Activated B cell treated with CpG ODN at 0.5 μM for 24 hours (primary cell): Measurements from ENCODE around the gene CPTP. TPM values are rescaled to one million over a fixed set of nuclear protein-coding genes. Genes with fewer than 3 reads are reported as not detected.

Source experiments
- ATAC-seq: fragments of 200-7000 bp; cut with Tn5 transposase; one replicate; pipeline ENCODE4 v1.10.0; 2021; ENCODE audit warnings: low read depth, mild to moderate bottlenecking, moderate library complexity
- CTCF ChIA-PET: fragments of 350-600 bp; sonication (Branson Sonifier 250); formaldehyde crosslinking; loops from one replicate; lab custom pipeline; 2021; ENCODE audit warnings: antibody characterized with exemption; lab: Charles Lee
- POLR2A ChIA-PET: fragments of 350-600 bp; sonication (Branson Sonifier 250); formaldehyde crosslinking; loops from one replicate; lab custom pipeline; 2021; ENCODE audit warnings: antibody characterized with exemption; lab: Charles Lee
- DNase-seq: peaks from one replicate; pipeline ENCODE4 v3.0.0; 2022
- H3K27ac Mint-ChIP-seq: one replicate; pipeline ENCODE4 v1.8.0; 2020; ENCODE audit warnings: mixed read lengths
- H3K27me3 Mint-ChIP-seq: one replicate; pipeline ENCODE4 v1.8.0; 2021; ENCODE audit warnings: mixed read lengths
- H3K36me3 Mint-ChIP-seq: one replicate; pipeline ENCODE4 v1.8.0; 2021; ENCODE audit warnings: low read depth, mixed read lengths
- H3K4me1 Mint-ChIP-seq: one replicate; pipeline ENCODE4 v1.8.0; 2021; ENCODE audit warnings: mixed read lengths
- H3K4me3 Mint-ChIP-seq: one replicate; pipeline ENCODE4 v1.8.0; 2020; ENCODE audit warnings: mild to moderate bottlenecking, mixed read lengths
- H3K9me3 Mint-ChIP-seq: one replicate; pipeline ENCODE4 v1.8.0; 2020; ENCODE audit warnings: mixed read lengths
- intact Hi-C: fragments of 100-400 bp; cut with micrococcal nuclease; formaldehyde crosslinking; loops from one replicate; pipeline ENCODE4 v1.15.1; 2024
- total RNA-seq: library from RNA; stranded (reverse); gene quantifications from 2 replicates; pipeline ENCODE4 v1.2.3, GENCODE V29; 2022
- TF ChIP-seq, protein P1 (sequence below): fragments of 200-600 bp; IDR thresholded peaks from one replicate; pipeline ENCODE4 v1.8.0; 2022; ENCODE audit warnings: antibody characterized with exemption, mild to moderate bottlenecking

Gene CPTP
- total RNA-seq, 1 donor from 2014 or later, result 15.3 TPM

DNA sequence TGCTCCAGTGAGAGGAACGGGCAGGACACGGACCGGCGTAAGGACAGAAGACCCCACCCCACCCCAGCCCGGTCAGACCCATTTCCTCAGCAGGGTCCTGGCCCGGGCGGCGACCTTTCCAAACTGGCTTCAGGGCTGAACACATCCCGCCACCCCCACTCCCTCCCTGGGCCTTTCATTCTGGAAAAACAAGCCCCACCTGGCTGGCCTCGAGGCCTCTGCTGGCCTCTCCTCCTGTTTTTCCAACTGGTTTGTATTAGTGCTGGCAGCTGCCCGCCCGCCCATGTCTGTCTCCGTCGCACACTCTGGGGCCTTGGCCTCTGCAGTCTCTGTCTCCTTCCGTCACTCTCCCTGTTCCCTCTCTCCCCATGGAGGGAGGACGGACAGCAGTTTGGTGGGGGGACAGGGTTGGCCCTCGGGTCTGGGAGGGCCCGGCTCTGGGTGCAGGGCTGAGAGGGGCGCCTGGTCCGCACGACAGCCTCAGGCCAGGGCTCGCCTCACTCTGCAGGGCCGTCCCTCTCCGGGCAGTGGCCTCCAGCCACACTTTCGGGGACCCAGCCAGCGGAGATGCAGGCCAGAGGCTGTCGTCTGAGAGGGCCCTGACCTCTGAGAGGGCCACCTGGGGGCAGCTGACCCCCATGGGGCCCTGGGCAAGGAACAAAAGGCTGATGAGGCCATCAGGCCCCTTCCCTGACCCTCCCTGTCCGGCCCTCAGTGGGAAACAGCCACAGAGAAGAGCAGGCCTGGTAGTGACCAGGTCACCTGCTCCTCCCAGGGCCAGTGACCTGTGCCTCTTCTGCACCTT is 35.3 kb downstream of the CPTP start:
- H3K27ac Mint-ChIP-seq, result no peak overlapping the region
- H3K4me3 Mint-ChIP-seq, result no peak overlapping the region
- intact Hi-C loops, result no loop called here

DNA sequence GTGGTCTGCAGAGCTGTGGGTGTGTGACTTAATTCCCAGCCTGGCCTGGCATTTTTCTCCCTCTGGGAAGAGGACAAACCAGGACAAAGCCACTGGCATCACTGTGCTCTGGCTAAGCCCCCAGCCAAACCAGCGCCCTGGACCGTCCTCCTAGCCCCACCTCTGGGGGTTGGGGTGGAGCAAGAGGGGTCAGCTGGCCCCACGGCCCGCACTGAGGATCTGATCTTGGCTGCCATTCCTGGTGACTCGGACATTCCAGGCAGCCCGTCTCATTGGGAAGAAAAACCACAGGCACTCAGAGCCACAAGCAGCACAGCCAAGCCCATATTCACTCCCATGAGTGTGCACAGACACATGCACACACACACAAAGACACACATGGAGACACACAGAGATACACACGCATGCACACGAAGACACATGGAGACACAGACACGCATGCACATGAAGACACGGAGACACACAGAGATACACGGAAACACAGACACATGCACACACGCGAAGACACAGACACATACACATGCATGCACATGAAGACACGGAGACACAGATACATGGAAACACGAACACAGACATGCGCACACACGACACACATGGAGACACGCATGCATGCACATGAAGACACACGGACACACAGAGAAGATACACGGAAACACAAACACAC is 36.0 kb downstream of the CPTP start:
- Mint-ChIP-seq H3K9me3 (no peaks in the 10 kb centered on the region), H3K4me1 (peaks cover 4% of the 10 kb centered on the region), H3K36me3 (no peaks in the 10 kb centered on the region), H3K4me3 (no peak overlapping the region), H3K27ac (no peak overlapping the region), H3K27me3 (peaks cover 18% of the 10 kb centered on the region)
- ChIA-PET POLR2A (no interaction called here), CTCF (no interaction called here)
- intact Hi-C loops, result no loop called here
- TF ChIP-seq, protein P1, sequence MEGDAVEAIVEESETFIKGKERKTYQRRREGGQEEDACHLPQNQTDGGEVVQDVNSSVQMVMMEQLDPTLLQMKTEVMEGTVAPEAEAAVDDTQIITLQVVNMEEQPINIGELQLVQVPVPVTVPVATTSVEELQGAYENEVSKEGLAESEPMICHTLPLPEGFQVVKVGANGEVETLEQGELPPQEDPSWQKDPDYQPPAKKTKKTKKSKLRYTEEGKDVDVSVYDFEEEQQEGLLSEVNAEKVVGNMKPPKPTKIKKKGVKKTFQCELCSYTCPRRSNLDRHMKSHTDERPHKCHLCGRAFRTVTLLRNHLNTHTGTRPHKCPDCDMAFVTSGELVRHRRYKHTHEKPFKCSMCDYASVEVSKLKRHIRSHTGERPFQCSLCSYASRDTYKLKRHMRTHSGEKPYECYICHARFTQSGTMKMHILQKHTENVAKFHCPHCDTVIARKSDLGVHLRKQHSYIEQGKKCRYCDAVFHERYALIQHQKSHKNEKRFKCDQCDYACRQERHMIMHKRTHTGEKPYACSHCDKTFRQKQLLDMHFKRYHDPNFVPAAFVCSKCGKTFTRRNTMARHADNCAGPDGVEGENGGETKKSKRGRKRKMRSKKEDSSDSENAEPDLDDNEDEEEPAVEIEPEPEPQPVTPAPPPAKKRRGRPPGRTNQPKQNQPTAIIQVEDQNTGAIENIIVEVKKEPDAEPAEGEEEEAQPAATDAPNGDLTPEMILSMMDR, result no peak
- no peak for ATAC-seq
- DNase-seq, result no peak

More for the DNA sequence above, 35.3 kb downstream of the CPTP start:
- TF ChIP-seq, protein P1, result no peak
- no peak for DNase-seq
- ChIA-PET POLR2A (interaction anchor here (1.1 kb wide), 1 partner anchor 15 kb away, joined by 4 read pairs; the partner anchor contains the start of gene AURKAIP1), CTCF (no interaction called here)
- Mint-ChIP-seq H3K9me3 (no peaks in the 10 kb centered on the region), H3K27me3 (peaks cover 18% of the 10 kb centered on the region), H3K4me1 (peaks cover 4% of the 10 kb centered on the region), H3K36me3 (no peaks in the 10 kb centered on the region)
- ATAC-seq, result no peak

DNA sequence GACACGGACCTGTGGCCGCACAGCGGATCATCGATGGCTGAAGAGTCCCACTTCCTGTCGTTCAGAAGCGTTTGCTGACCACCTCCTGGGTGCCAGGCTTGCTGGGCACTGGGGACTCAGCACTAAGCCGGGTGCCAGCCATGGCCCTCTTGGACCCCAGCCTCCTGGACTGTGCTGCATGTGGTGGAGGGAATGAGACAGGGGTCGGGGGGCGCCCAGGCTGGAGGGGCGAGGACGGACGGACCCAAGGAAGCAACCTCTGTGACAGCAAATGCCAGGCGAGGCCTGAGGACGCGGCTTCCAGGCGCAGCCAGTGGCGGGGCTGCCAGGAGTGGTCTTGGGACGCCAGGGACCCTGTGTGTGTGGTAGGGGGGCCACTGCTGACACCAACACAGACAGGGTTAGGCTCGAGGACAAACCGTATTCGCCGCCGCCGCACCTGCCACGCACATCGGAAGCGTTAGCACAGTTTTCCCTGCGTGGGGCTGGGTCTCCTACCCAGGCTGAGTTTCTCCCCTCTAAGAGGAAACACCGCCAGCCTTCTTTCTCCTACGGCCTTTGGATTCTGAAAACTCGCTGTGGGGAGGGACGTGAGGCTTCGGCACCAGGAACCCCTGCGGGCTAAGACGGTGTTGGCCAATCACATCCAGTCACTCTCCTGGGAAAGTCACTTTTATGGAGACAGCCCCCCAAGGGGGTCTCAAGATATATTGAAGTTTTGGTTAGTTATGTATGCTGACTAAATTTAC is 36.8 kb downstream of the CPTP start:
- intact Hi-C loops, result no loop called here
- no peak overlapping the region for H3K4me3 Mint-ChIP-seq

DNA sequence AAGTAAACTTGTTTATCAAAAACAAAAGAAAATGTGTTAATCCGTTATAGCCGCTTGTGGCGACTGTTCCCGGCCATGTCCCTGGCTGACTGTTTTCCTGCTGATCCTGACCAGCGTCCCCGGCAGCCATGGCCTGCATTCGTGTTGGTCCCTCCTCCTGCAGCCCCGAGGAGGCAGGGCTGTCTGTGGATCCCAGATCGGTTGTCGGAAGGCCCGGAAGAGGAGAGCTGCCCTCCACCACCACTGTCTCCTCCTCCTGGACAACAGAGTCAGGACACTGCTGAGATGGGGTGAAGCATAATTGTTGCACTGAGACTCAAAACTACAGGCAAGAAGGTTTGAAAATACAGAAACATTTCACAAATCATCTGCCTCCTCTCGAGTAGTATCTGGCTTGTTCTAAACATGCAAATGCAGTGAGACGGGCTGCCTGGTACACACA is 37.4 kb downstream of the CPTP start:
- H3K27ac Mint-ChIP-seq, result no peak overlapping the region
- H3K4me3 Mint-ChIP-seq, result no peak overlapping the region
- ChIA-PET CTCF (no interaction called here), POLR2A (no interaction called here)
- TF ChIP-seq, protein P1, result no peak
- no peaks in the 10 kb centered on the region for H3K9me3 Mint-ChIP-seq
- no peak for DNase-seq
- peaks cover 16% of the 10 kb centered on the region for H3K27me3 Mint-ChIP-seq
- intact Hi-C loops, result no loop called here
- no peaks in the 10 kb centered on the region for H3K36me3 Mint-ChIP-seq
- no peak for ATAC-seq
- H3K4me1 Mint-ChIP-seq, result peaks cover 4% of the 10 kb centered on the region

More for the DNA sequence above, 36.8 kb downstream of the CPTP start:
- no peaks in the 10 kb centered on the region for H3K9me3 Mint-ChIP-seq
- no peak overlapping the region for H3K27ac Mint-ChIP-seq
- H3K4me1 Mint-ChIP-seq, result peaks cover 4% of the 10 kb centered on the region
- H3K27me3 Mint-ChIP-seq, result peaks cover 18% of the 10 kb centered on the region
- ATAC-seq (no peak), DNase-seq (no peak)
- ChIA-PET POLR2A (no interaction called here), CTCF (no interaction called here)
- H3K36me3 Mint-ChIP-seq, result no peaks in the 10 kb centered on the region
- TF ChIP-seq, protein P1, result no peak

DNA sequence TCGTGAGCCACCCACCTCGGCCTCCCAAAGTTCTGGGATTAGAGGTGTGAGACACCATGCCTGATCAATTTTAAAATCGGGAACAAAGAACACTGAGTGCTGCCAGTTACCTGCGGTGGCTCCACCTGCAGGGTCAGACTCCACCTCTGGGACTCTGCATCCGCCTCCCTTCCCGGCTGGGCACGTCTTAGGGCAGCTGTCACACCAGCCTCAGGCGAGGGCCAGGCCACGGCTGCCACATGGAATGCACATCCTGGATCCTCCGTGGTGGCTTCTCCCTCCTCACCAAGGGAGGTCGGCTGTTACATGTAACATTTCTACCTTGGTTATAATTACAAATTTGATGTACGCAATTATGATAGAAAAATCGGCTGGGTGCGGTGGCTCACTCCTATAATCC is 39.7 kb downstream of the CPTP start:
- Mint-ChIP-seq H3K27ac (no peak overlapping the region), H3K27me3 (peaks cover 11% of the 10 kb centered on the region), H3K4me3 (no peak overlapping the region), H3K9me3 (no peaks in the 10 kb centered on the region), H3K4me1 (peaks cover 2% of the 10 kb centered on the region), H3K36me3 (no peaks in the 10 kb centered on the region)
- POLR2A ChIA-PET, result no interaction called here
- intact Hi-C loops, result no loop called here
- CTCF ChIA-PET, result no interaction called here
- TF ChIP-seq, protein P1, result no peak
- DNase-seq (no peak), ATAC-seq (no peak)
